Measurements from ENCODE around the gene SHISAL2B. TPM values are rescaled to one million over a fixed set of nuclear protein-coding genes. Genes with fewer than 3 reads are reported as not detected.

SHISAL2B gene
- total RNA-seq, 1 experiment from 2014 or later, result 15.2 TPM

GRCh38 chr5:64688965-64689364, 1.3 kb upstream of the SHISAL2B start:
- Mint-ChIP-seq H3K9me3 (peaks cover 2% of the 10 kb centered on the region; the same call in 1 of the 2 replicates), H3K27me3 (ENCODE audit: low read depth) (peaks cover 15% of the 10 kb centered on the region), H3K4me1 (peaks cover 50% of the 10 kb centered on the region), H3K27ac (no peak overlapping the region), H3K4me3 (peak overlapping the region; percentile 85; the same call in 1 of the 2 replicates), H3K36me3 (peaks cover 6% of the 10 kb centered on the region)
- ATAC-seq, result no peak
- CTCF ChIA-PET, result interaction anchor here (2.2 kb wide), 1 partner anchor 9 kb away, joined by 12 read pairs; no protein-coding TSS in a partner anchor
- TF ChIP-seq ZNF219 (CRISPR knock-in tag; IDR thresholded peaks at IDR 0.05; ENCODE audit: borderline replicate concordance), result no peak
- POLR2A ChIA-PET, result no interaction called here
- no peak for DNase-seq (ENCODE audit: low spot score)

GRCh38 chr5:64690104-64690416, 243 bp upstream of the SHISAL2B start:
- peaks cover 15% of the 10 kb centered on the region for H3K36me3 Mint-ChIP-seq
- H3K4me3 Mint-ChIP-seq, result peak overlapping the region; percentile 85
- peaks cover 48% of the 10 kb centered on the region for H3K4me1 Mint-ChIP-seq
- H3K27me3 Mint-ChIP-seq (ENCODE audit: low read depth), result peaks cover 15% of the 10 kb centered on the region
- H3K27ac Mint-ChIP-seq, result peak overlapping the region; percentile 85
- ATAC-seq, result peak; percentile 15
- TF ChIP-seq E2F4 (CRISPR knock-in tag; IDR thresholded peaks at IDR 0.05; ENCODE audit: borderline replicate concordance, low read depth), result peak; percentile 3; the same call in 1 of the 2 replicates
- no peak for TF ChIP-seq OVOL2 (CRISPR knock-in tag; IDR thresholded peaks at IDR 0.05; ENCODE audit: borderline replicate concordance)
- ChIA-PET CTCF (interaction anchor here (0.7 to 2.7 kb wide), 3 partner anchors 8 to 44 kb away, joined by 3 to 22 read pairs (median 12); no protein-coding TSS in a partner anchor), POLR2A (interaction anchor here (0.9 to 2.3 kb wide), 2 partner anchors 10 to 78 kb away, joined by 3 to 12 read pairs; partner anchors contain the start of genes CWC27 and SREK1IP1)
- DNase-seq (ENCODE audit: low spot score), result no peak
- peaks cover 9% of the 10 kb centered on the region for H3K9me3 Mint-ChIP-seq

GRCh38 chr5:64691291-64691690, 988 bp downstream of the SHISAL2B start:
- TF ChIP-seq PREB (CRISPR knock-in tag; IDR thresholded peaks at IDR 0.05; ENCODE audit: borderline replicate concordance), result no peak
- TF ChIP-seq FOXP4 (CRISPR knock-in tag; IDR thresholded peaks at IDR 0.05), result no peak
- no peak for TF ChIP-seq NR3C1 (CRISPR knock-in tag; conservative IDR thresholded peaks at IDR 0.05; ENCODE audit: low read depth)
- TF ChIP-seq MAX (CRISPR knock-in tag; IDR thresholded peaks at IDR 0.05), result no peak
- no peak for TF ChIP-seq GRHL2 (CRISPR knock-in tag; IDR thresholded peaks at IDR 0.05; ENCODE audit: insufficient replicate concordance, severe bottlenecking)
- TF ChIP-seq ZNF532 (CRISPR knock-in tag; IDR thresholded peaks at IDR 0.05; ENCODE audit: borderline replicate concordance), result no peak
- TF ChIP-seq ELF4 (CRISPR knock-in tag; IDR thresholded peaks at IDR 0.05; ENCODE audit: low read depth), result no peak
- TF ChIP-seq CREB1 (CRISPR knock-in tag; IDR thresholded peaks at IDR 0.05), result no peak
- TF ChIP-seq ZNF232 (CRISPR knock-in tag; IDR thresholded peaks at IDR 0.05), result no peak
- TF ChIP-seq JUN (CRISPR knock-in tag; IDR thresholded peaks at IDR 0.05), result no peak
- no peak for TF ChIP-seq ZNF121 (CRISPR knock-in tag; IDR thresholded peaks at IDR 0.05)
- no peak for TF ChIP-seq CREM (CRISPR knock-in tag; IDR thresholded peaks at IDR 0.05)
- no peak for TF ChIP-seq HMGA2 (CRISPR knock-in tag; IDR thresholded peaks at IDR 0.05)
- no peak for TF ChIP-seq ETV6 (CRISPR knock-in tag; IDR thresholded peaks at IDR 0.05)
- TF ChIP-seq MLX (CRISPR knock-in tag; IDR thresholded peaks at IDR 0.05), result no peak
- no peak for TF ChIP-seq ESRRA (CRISPR knock-in tag; IDR thresholded peaks at IDR 0.05; ENCODE audit: borderline replicate concordance)
- Mint-ChIP-seq H3K27me3 (ENCODE audit: low read depth) (peaks cover 15% of the 10 kb centered on the region), H3K36me3 (peaks cover 27% of the 10 kb centered on the region), H3K9me3 (peaks cover 21% of the 10 kb centered on the region), H3K27ac (peak overlapping the region; percentile 28; the same call in 1 of the 2 replicates), H3K4me3 (peak overlapping the region; percentile 85), H3K4me1 (peaks cover 40% of the 10 kb centered on the region)
- ATAC-seq (peak; percentile 11), DNase-seq (ENCODE audit: low spot score) (no peak)
- ChIA-PET POLR2A (interaction anchor here (0.7 to 2.3 kb wide), 3 partner anchors 12 to 1809 kb away, joined by 3 to 12 read pairs (median 5); partner anchors contain the start of genes CWC27 and SREK1IP1), CTCF (interaction anchor here (0.7 to 2.7 kb wide), 5 partner anchors 9 to 120 kb away, joined by 3 to 22 read pairs (median 4); no protein-coding TSS in a partner anchor)

Data from WTC11 (cell line).